Measurements from ENCODE around the gene FGA.

The FGA gene

DNA sequence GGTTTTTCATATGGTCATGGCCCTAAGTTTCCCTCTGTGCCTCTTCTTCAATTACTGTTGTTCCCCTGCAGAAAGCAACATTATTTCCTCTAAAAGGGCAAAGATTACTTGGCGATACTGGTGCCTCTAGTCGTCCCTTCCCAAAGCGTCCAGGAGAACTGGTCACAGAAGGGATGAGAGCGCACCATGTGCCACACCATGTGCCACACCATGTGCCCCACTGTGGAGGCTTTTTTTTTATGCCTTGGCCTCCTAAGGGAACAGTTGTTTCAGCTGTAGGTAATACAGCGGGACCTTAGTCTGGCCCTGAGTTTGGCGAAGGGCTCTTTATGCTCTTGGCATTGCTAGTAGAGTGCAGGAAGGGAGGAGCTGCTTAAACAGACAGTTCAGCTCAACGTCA, 33.5 kb upstream of the FGA start:
- no peak for DNase-seq (ENCODE audit: low read depth)
- TF ChIP-seq, protein P1, sequence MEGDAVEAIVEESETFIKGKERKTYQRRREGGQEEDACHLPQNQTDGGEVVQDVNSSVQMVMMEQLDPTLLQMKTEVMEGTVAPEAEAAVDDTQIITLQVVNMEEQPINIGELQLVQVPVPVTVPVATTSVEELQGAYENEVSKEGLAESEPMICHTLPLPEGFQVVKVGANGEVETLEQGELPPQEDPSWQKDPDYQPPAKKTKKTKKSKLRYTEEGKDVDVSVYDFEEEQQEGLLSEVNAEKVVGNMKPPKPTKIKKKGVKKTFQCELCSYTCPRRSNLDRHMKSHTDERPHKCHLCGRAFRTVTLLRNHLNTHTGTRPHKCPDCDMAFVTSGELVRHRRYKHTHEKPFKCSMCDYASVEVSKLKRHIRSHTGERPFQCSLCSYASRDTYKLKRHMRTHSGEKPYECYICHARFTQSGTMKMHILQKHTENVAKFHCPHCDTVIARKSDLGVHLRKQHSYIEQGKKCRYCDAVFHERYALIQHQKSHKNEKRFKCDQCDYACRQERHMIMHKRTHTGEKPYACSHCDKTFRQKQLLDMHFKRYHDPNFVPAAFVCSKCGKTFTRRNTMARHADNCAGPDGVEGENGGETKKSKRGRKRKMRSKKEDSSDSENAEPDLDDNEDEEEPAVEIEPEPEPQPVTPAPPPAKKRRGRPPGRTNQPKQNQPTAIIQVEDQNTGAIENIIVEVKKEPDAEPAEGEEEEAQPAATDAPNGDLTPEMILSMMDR (IDR thresholded peaks at IDR 0.05; ENCODE audit: low read depth, low read length, missing control alignments), result no peak
- no peak overlapping the region for H3K4me3 ChIP-seq (ENCODE audit: low read depth, low read length)
- in situ Hi-C loops (cut with HindIII; ENCODE audit: low sequenced_read_pairs), result no loop called here

DNA sequence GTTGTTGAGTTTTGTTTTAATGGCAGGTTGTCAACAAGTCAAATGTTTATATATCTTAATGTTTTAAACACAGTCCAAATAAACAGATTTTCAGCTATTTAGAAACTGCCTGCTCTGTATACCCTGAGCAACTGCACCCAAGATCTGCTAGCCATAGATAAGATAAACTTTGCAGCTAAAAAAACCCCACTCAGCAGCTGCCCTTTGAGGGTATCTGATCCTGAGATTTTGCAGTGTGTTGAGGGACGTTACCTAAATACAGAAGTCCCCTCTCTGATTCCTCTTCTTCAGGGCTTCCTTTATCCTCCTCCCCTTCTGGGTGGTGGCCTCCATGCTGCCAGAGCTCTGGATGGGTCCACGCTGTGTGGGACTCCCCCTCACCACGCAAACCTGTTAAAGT, 32.9 kb upstream of the FGA start:
- TF ChIP-seq, protein P1 (IDR thresholded peaks at IDR 0.05; ENCODE audit: low read depth, low read length, missing control alignments), result no peak
- DNase-seq (ENCODE audit: low read depth), result no peak
- in situ Hi-C loops (cut with HindIII; ENCODE audit: low sequenced_read_pairs), result no loop called here
- no peak overlapping the region for H3K4me3 ChIP-seq (ENCODE audit: low read depth, low read length)

DNA sequence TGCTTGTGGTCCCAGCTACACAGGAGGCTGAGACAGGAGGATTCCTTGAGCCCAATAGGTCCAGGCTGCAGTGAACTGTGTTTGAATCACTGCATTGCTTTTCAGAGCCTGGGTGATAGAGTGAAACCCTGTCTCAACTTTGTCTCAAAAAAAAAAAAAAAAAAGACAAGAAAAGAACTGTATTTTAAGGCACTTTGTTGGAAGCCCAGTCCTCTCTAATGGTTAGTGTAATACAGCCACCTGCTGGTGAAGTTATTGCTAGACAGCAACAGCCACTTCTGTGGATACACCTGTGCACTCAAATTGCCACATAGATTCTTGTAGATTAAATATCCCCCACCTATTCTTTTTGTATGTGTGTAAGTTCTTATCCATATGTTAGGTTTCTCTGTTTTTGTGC, 32.1 kb upstream of the FGA start:
- TF ChIP-seq, protein P1 (IDR thresholded peaks at IDR 0.05; ENCODE audit: low read depth, low read length, missing control alignments), result peak; percentile 71
- peak; percentile 37 for DNase-seq (ENCODE audit: low read depth)
- in situ Hi-C loops (cut with HindIII; ENCODE audit: low sequenced_read_pairs), result no loop called here
- no peak overlapping the region for H3K4me3 ChIP-seq (ENCODE audit: low read depth, low read length)

DNA sequence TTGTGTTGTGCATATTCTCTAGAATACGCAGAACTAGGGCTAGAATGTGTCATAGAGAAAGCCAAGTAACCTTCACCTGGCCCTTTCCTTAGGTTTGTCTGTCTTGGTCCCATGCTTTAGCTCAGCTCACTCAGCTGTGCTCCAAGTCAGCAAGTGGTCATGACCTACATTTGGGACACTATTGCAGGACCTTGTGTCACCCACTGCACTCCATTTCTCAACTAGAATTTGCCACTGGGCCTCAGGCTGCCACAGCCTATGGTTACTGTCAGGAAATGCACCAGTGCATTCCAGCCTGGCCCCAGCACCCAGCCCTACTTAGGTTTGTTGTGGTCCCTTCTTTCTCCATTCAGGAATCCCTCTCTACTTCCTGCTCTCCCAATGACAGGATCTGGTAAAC, 29.6 kb upstream of the FGA start:
- H3K4me3 ChIP-seq (ENCODE audit: low read depth, low read length), result no peak overlapping the region
- in situ Hi-C loops (cut with HindIII; ENCODE audit: low sequenced_read_pairs), result no loop called here
- TF ChIP-seq, protein P1 (IDR thresholded peaks at IDR 0.05; ENCODE audit: low read depth, low read length, missing control alignments), result no peak
- no peak for DNase-seq (ENCODE audit: low read depth)

DNA sequence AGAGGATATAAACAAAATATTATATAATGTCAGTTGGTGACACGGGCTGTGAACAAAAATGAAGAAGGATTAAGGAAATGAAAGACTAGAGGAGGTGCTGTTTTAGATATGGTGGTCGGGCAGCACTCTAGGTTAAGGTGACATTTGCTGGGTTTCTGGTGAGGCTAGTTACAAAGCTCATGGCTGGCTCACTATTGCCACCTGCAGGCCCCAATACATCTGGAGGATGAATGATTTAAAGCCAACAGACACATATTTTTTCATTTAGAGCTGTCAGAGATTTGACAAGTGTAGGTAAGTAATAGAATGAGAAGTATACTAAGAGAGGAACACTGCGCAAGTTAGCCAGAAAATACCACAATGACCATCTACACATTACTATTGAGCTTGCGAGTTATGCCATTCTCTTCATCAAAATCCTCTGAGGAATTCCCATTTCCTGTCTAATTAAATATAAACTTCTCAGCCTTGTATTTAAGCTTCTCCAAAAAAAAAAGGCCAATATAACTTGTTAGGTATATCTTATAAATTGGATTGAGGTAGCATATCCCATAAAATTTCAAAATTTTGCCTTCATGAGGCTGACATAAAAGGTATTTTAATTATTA, 28.3 kb upstream of the FGA start:
- in situ Hi-C loops (cut with HindIII; ENCODE audit: low sequenced_read_pairs), result no loop called here
- DNase-seq (ENCODE audit: low read depth), result peak; percentile 38
- TF ChIP-seq, protein P1 (IDR thresholded peaks at IDR 0.05; ENCODE audit: low read depth, low read length, missing control alignments), result peak; percentile 83
- no peak overlapping the region for H3K4me3 ChIP-seq (ENCODE audit: low read depth, low read length)

DNA sequence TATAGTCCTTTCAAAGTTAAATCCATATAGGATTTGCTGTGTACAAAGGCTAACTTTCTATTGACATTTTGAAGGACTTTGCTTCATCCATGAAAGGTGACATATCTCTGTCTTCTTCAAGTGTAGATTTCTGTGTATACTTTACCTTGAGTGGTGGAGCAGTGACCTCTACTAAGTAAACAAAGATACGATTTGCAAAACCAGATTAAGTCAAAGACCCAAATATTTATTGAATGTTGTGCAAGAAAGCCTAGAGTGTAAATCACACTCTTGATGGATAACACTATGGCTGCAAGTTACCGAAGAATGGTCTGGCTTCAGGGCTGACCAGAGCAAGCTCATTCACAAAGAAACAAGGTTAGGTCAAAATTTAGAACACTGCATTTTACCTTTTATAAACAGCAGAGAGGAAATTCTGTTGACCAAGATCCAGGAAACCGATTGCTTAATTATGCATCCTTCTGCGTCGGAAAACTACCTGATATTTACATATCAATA, 27.3 kb upstream of the FGA start:
- DNase-seq (ENCODE audit: low read depth), result no peak
- TF ChIP-seq, protein P1 (IDR thresholded peaks at IDR 0.05; ENCODE audit: low read depth, low read length, missing control alignments), result no peak
- in situ Hi-C loops (cut with HindIII; ENCODE audit: low sequenced_read_pairs), result no loop called here
- no peak overlapping the region for H3K4me3 ChIP-seq (ENCODE audit: low read depth, low read length)
